Measurements from ENCODE around the gene C16orf90. TPM values are rescaled to one million over a fixed set of nuclear protein-coding genes. Genes with fewer than 3 reads are reported as not detected.
A peak's percentile ranks its signal among the peaks of the same experiment; 100 is the strongest.

C16orf90 gene
- total and polyA plus RNA-seq, 4 donors: not detected

- H3K9ac ChIP-seq (ENCODE audit: low read depth in 1 of 2, low read length in 2 of 2): no peak overlapping the region
- H3K4me3 ChIP-seq (ENCODE audit: low read depth in 1 of 3, low read length in 3 of 3): no peak overlapping the region
- 44% methylated on average over 3 of the region's 3 CpGs for WGBS
- H3K27me3 ChIP-seq (ENCODE audit: control insufficient read depth in 4 of 4, insufficient read depth in 4 of 4, low read length in 3 of 4): no peaks in the 10 kb centered on the region
- H3K4me1 ChIP-seq (ENCODE audit: control insufficient read depth in 4 of 4, insufficient read depth in 4 of 4, low read length in 3 of 4): peaks cover 0 to 4% (median 0%) of the 10 kb centered on the region in 4 donors
- DNase-seq (ENCODE audit: low spot score): no peak
- H3K36me3 ChIP-seq (ENCODE audit: control insufficient read depth in 4 of 4, insufficient read depth in 3 of 4, low read depth in 1 of 4, low read length in 3 of 4): peaks cover 0 to 31% (median 8%) of the 10 kb centered on the region in 4 donors
- H3K27ac ChIP-seq (ENCODE audit: low read depth in 1 of 2, low read length in 2 of 2): peak overlapping the region; percentile 13 to 72
- TF ChIP-seq ZBTB33 (IDR thresholded peaks at IDR 0.05) (no peak), RXRA (IDR thresholded peaks at IDR 0.05) (peak in 1 of 2 donors; percentile 20), MAX (IDR thresholded peaks at IDR 0.05) (no peak), SP1 (IDR thresholded peaks at IDR 0.05) (peak; percentile 16), REST (IDR thresholded peaks at IDR 0.05) (no peak), NR2F2 (IDR thresholded peaks at IDR 0.05) (no peak), JUND (IDR thresholded peaks at IDR 0.05) (no peak), YY1 (IDR thresholded peaks at IDR 0.05) (peak; percentile 10), TAF1 (conservative IDR thresholded peaks at IDR 0.05) (no peak), GABPA (IDR thresholded peaks at IDR 0.05 in 1 of 2, conservative IDR thresholded peaks at IDR 0.05 in 1 of 2) (no peak), HNF4A (conservative IDR thresholded peaks at IDR 0.05) (peak; percentile 37 to 38)
- no peaks in the 10 kb centered on the region for H3K9me3 ChIP-seq (ENCODE audit: control insufficient read depth in 4 of 4, low read length in 3 of 4)
Observed at GRCh38 chr16:3523281-3523680, 28.0 kb upstream of the C16orf90 start.

- Histone ChIP-seq H3K27me3 (ENCODE audit: control insufficient read depth in 4 of 4, insufficient read depth in 4 of 4, low read length in 3 of 4) (no peaks in the 10 kb centered on the region), H3K9me3 (ENCODE audit: control insufficient read depth in 4 of 4, low read length in 3 of 4) (no peaks in the 10 kb centered on the region), H3K9ac (ENCODE audit: low read depth in 1 of 2, low read length in 2 of 2) (no peak overlapping the region), H3K4me3 (ENCODE audit: low read depth in 1 of 3, low read length in 3 of 3) (no peak overlapping the region), H3K36me3 (ENCODE audit: control insufficient read depth in 4 of 4, insufficient read depth in 3 of 4, low read depth in 1 of 4, low read length in 3 of 4) (peaks cover 4 to 35% (median 11%) of the 10 kb centered on the region in 4 donors), H3K27ac (ENCODE audit: low read depth in 1 of 2, low read length in 2 of 2) (no peak overlapping the region), H3K4me1 (ENCODE audit: control insufficient read depth in 4 of 4, insufficient read depth in 4 of 4, low read length in 3 of 4) (peaks cover 0 to 4% (median 0%) of the 10 kb centered on the region in 4 donors)
- TF ChIP-seq GABPA (IDR thresholded peaks at IDR 0.05 in 1 of 2, conservative IDR thresholded peaks at IDR 0.05 in 1 of 2) (no peak), RAD21 (IDR thresholded peaks at IDR 0.05) (no peak), HNF4A (conservative IDR thresholded peaks at IDR 0.05) (no peak), EGR1 (IDR thresholded peaks at IDR 0.05; ENCODE audit: low read depth in 2 of 2) (no peak), YY1 (IDR thresholded peaks at IDR 0.05) (no peak), CTCF (IDR thresholded peaks at IDR 0.05; ENCODE audit: low read depth, low read length, missing input control) (no peak), ZBTB33 (IDR thresholded peaks at IDR 0.05) (no peak)
- 88% methylated on average over 8 of the region's 8 CpGs for WGBS
- no peak for DNase-seq (ENCODE audit: low spot score)
Observed at GRCh38 chr16:3520841-3521240, 25.6 kb upstream of the C16orf90 start.

Measured in liver (tissue), 9 donors.